Testis (tissue), 2 donors: ENCODE data around the gene TULP4.

Experiments
- CTCF ChIP-seq, 3 experiments: fragments of 450-650 bp in 2 of 3; fragments of 200-600 bp in 1 of 3; sonication (generic) in 1 of 3; IDR thresholded peaks; one replicate each; pipeline ENCODE4 v1.5.1; 2016 to 2019; ENCODE audit warnings: antibody characterized with exemption in 3 of 3, mild to moderate bottlenecking in 2 of 3, moderate library complexity in 1 of 3
- POLR2A ChIP-seq: fragments of 450-650 bp; IDR thresholded peaks from one replicate; pipeline ENCODE4 v1.6.1; 2017; ENCODE audit warnings: antibody characterized with exemption, mild to moderate bottlenecking, moderate library complexity

GRCh38 chr6:158439255-158439654 is 127.0 kb downstream of the TULP4 start:
- TF ChIP-seq CTCF (IDR thresholded peaks at IDR 0.05) (no peak), POLR2A (no peak)
